Stomach (tissue), 9 donors: ENCODE data around the gene SLC35F3. TPM values are rescaled to one million over a fixed set of nuclear protein-coding genes. Genes with fewer than 3 reads are reported as not detected.

Experiments used
- DNase-seq, 2 donors: peaks; one replicate each; pipeline versions ENCODE4 v3.0.0 to v3.0.0-alpha.2; 2013 to 2019
- H3K27ac ChIP-seq, 5 donors: fragments of 200-600 bp in 4 of 5; sonication (generic) in 4 of 5; one replicate each; pipeline ENCODE4 v1.5.1; 2013 to 2019; ENCODE audit warnings: mild to moderate bottlenecking in 1 of 5, moderate library complexity in 1 of 5
- H3K27me3 ChIP-seq, 3 donors: fragments of 200-600 bp; sonication (generic); one replicate each; pipeline ENCODE4 v1.5.1; 2017 to 2019; ENCODE audit warnings: mixed run types in 1 of 3
- H3K36me3 ChIP-seq, 4 donors: fragments of 200-600 bp; sonication (generic); 1 replicate in 3 of 4; 2 replicates in 1 of 4; pipeline ENCODE4 v1.5.1; 2016 to 2019
- H3K4me1 ChIP-seq, 4 donors: fragments of 200-600 bp; sonication (generic); one replicate each; pipeline ENCODE4 v1.5.1; 2016 to 2019
- H3K4me3 ChIP-seq, 4 donors: fragments of 200-600 bp; sonication (generic) in 3 of 4; one replicate each; pipeline ENCODE4 v1.5.1; 2016 to 2019; ENCODE audit warnings: mild to moderate bottlenecking in 1 of 4
- H3K9me3 ChIP-seq, 4 donors: fragments of 200-600 bp; sonication (generic); one replicate each; pipeline ENCODE4 v1.5.1; 2016 to 2019
- CTCF ChIP-seq, 7 experiments: fragments of 450-650 bp in 4 of 7; fragments of 200-600 bp in 3 of 7; sonication (generic) in 3 of 7; IDR thresholded peaks; one replicate each; pipeline ENCODE4 v1.5.1; 2016 to 2019; ENCODE audit warnings: antibody characterized with exemption in 7 of 7, control low read depth in 2 of 7, mild to moderate bottlenecking in 1 of 7
- EP300 ChIP-seq: sonication (generic); formaldehyde crosslinking; IDR thresholded peaks from one replicate; pipeline ENCODE4 v1.6.1; 2017; ENCODE audit warnings: antibody characterized with exemption
- POLR2A ChIP-seq, 4 donors: fragments of 450-650 bp; IDR thresholded peaks; one replicate each; pipeline ENCODE4 v1.6.1; 2016; ENCODE audit warnings: antibody characterized with exemption in 4 of 4, control low read depth in 2 of 4, mild to moderate bottlenecking in 1 of 4, moderate library complexity in 1 of 4
- POLR2AphosphoS5 ChIP-seq, 3 donors: sonication (generic); formaldehyde crosslinking; IDR thresholded peaks; one replicate each; pipeline ENCODE4 v1.6.1; 2016; ENCODE audit warnings: antibody characterized with exemption in 3 of 3
- WGBS, 5 donors: extraction: QIAGEN DNeasy Blood & Tissue Kit in 3 of 5; methylation state at CpG; one replicate each; pipeline versions ENCODE4 v1.1.5 to v1.1.7; 2013 to 2018; 5-methylcytosine and 5-hydroxymethylcytosine counted together
- intact Hi-C: fragments of 100-400 bp; cut with DNase I; formaldehyde crosslinking; loops from one replicate; pipeline ENCODE4 v1.15.1; 2023; ENCODE audit warnings: low total_unique reads
- polyA plus RNA-seq, 3 donors: library from polyadenylated mRNA; stranded (reverse); fragments of 200-250 nt; gene quantifications; one replicate each; pipeline ENCODE4 v1.2.3, GENCODE V29; 2013
- total RNA-seq, 5 donors: library from RNA; depleted of rRNA; stranded (reverse); fragments of >200 nt; gene quantifications; one replicate each; pipeline versions ENCODE4 v1.1.0 to v1.2.3, GENCODE V29; 2014 to 2016
- donor health status: healthy with polysubstance abuse.
- donor health status: Bipolar disorder and iron deficiency.
- donor health status: healthy.

SLC35F3 gene
- total and polyA plus RNA-seq, 8 donors = under 0.01 to 1.5 (median 0.59) TPM; not detected in 2

- H3K4me1 ChIP-seq = no peaks in the 10 kb centered on the region
- H3K9me3 ChIP-seq = peaks cover 0 to 17% (median 9%) of the 10 kb centered on the region in 4 donors
- no peak overlapping the region for H3K27ac ChIP-seq
- TF ChIP-seq EP300 (no peak), POLR2AphosphoS5 (IDR thresholded peaks at IDR 0.05) (no peak), CTCF (IDR thresholded peaks at IDR 0.05) (no peak), POLR2A (IDR thresholded peaks at IDR 0.05) (no peak)
- 67 to 78% (median 75%) methylated on average over 14 of the region's 14 CpGs for WGBS, 5 donors
- intact Hi-C loops = no loop called here
- peaks cover 0 to 10% (median 8%) of the 10 kb centered on the region in 3 donors for H3K27me3 ChIP-seq
- H3K36me3 ChIP-seq = no peaks in the 10 kb centered on the region
- H3K4me3 ChIP-seq = no peak overlapping the region
- no peak for DNase-seq
Measured at GRCh38 chr1:234294109-234294817, 389.8 kb downstream of the SLC35F3 start.

- no peak for DNase-seq
- Histone ChIP-seq H3K27me3 (peaks cover 0 to 10% (median 8%) of the 10 kb centered on the region in 3 donors), H3K4me3 (no peak overlapping the region), H3K36me3 (no peaks in the 10 kb centered on the region), H3K27ac (no peak overlapping the region), H3K9me3 (peaks cover 0 to 14% (median 3%) of the 10 kb centered on the region in 4 donors), H3K4me1 (no peaks in the 10 kb centered on the region)
- TF ChIP-seq CTCF (IDR thresholded peaks at IDR 0.05) = no peak
- no peak for TF ChIP-seq POLR2AphosphoS5 (IDR thresholded peaks at IDR 0.05)
- no peak for TF ChIP-seq EP300
- TF ChIP-seq POLR2A (IDR thresholded peaks at IDR 0.05) = no peak
- WGBS, 5 donors = 61 to 75% (median 68%) methylated on average over 5 of the region's 5 CpGs
- intact Hi-C loops = no loop called here
Measured at GRCh38 chr1:234295068-234295467, 390.6 kb downstream of the SLC35F3 start.

GRCh38 chr1:234295626-234296025 is 391.1 kb downstream of the SLC35F3 start:
- Histone ChIP-seq H3K4me3 (no peak overlapping the region), H3K27me3 (peaks cover 0 to 10% (median 8%) of the 10 kb centered on the region in 3 donors), H3K9me3 (peaks cover 0 to 8% (median 1%) of the 10 kb centered on the region in 4 donors), H3K27ac (no peak overlapping the region), H3K36me3 (no peaks in the 10 kb centered on the region), H3K4me1 (no peaks in the 10 kb centered on the region)
- WGBS, 5 donors = 44 to 70% (median 61%) methylated on average over 2 of the region's 2 CpGs
- TF ChIP-seq CTCF (IDR thresholded peaks at IDR 0.05) = no peak
- no peak for TF ChIP-seq POLR2AphosphoS5 (IDR thresholded peaks at IDR 0.05)
- TF ChIP-seq EP300 = no peak
- TF ChIP-seq POLR2A (IDR thresholded peaks at IDR 0.05) = no peak
- DNase-seq = no peak
- intact Hi-C loops = no loop called here

- Histone ChIP-seq H3K9me3 (peaks cover 0 to 8% (median 2%) of the 10 kb centered on the region in 4 donors), H3K4me1 (no peaks in the 10 kb centered on the region), H3K36me3 (no peaks in the 10 kb centered on the region), H3K4me3 (no peak overlapping the region), H3K27me3 (peaks cover 0 to 10% (median 8%) of the 10 kb centered on the region in 3 donors), H3K27ac (no peak overlapping the region)
- WGBS, 5 donors = 83 to 86% (median 85%) methylated on average over 4 of the region's 4 CpGs
- no peak for DNase-seq
- no peak for TF ChIP-seq POLR2A (IDR thresholded peaks at IDR 0.05)
- no peak for TF ChIP-seq CTCF (IDR thresholded peaks at IDR 0.05)
- TF ChIP-seq EP300 = no peak
- TF ChIP-seq POLR2AphosphoS5 (IDR thresholded peaks at IDR 0.05) = no peak
- intact Hi-C loops = no loop called here
Measured at GRCh38 chr1:234296496-234296895, 392.0 kb downstream of the SLC35F3 start.
